ENCODE results near the gene RPS6KA5. TPM values are rescaled to one million over a fixed set of nuclear protein-coding genes. Genes with fewer than 3 reads are reported as not detected.
"Not testable (repeated sequence)": the region's sequence is repeated elsewhere in the genome, so short reads cannot be mapped to it uniquely, and the experiment has no call there.

RPS6KA5 gene
- total RNA-seq, 5 donors from 2014 or later (not counting 1 experiment from before 2014, with no cell fraction given): 28.8 to 39.8 (median 35.3) TPM

DNA sequence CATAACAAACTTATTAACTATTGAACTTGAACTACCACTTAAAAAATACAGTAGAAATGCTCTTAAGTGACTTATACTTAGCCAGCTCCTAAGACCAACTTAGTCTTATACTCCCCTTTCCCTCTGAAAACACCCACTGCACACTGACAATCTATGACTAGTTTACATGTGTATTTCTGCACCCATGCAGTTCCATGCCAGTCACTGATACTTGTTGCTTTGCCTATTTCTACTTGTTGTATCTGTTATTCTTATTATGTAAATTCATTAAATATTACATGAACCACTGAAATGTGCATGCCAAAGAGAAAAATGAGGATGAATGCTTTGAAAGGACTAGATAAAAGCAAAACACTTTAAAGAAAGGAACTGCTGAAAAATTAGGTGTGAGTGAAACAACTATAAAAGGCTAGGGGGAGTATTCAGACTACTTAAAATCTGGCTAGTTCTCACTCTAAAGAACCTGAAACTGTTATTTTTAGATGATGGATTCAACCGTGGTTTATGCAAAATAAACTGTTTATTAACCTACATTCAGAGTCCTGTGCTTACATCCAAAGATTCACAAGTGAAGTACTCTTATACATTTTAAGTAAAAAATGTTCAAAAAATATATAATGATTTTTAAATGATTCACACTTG is 74.7 kb downstream of the RPS6KA5 start:
- no peaks in the 10 kb centered on the region for H3K27me3 ChIP-seq (replicated peaks in 1 of 2; ENCODE audit: control insufficient read depth in 2 of 2, extremely low read depth in 1 of 2, insufficient read depth in 2 of 2, low read length in 1 of 2)
- WGBS (ENCODE audit: insufficient coverage): no CpG with 5 or more reads among the region's 1 CpG
- no peaks in the 10 kb centered on the region for H3K4me1 ChIP-seq (ENCODE audit: control insufficient read depth in 1 of 2, extremely low read depth in 1 of 2, insufficient read depth in 2 of 2, low read length in 2 of 2)
- H3K27ac Mint-ChIP-seq: no peak overlapping the region
- POLR2A ChIA-PET: no interaction called here
- peaks cover 7 to 14% (median 9%) of the 10 kb centered on the region in 3 donors for H3K4me1 Mint-ChIP-seq
- H3K36me3 Mint-ChIP-seq: peaks cover 23% of the 10 kb centered on the region
- CTCF ChIA-PET: no interaction called here
- no peaks in the 10 kb centered on the region for H3K36me3 ChIP-seq (ENCODE audit: control insufficient read depth in 2 of 2, extremely low read depth in 1 of 2, insufficient read depth in 1 of 2, low read length in 1 of 2)
- no peaks in the 10 kb centered on the region for H3K27me3 Mint-ChIP-seq
- H3K4me3 ChIP-seq (ENCODE audit: control insufficient read depth in 1 of 2, extremely low read depth in 1 of 2, low read length in 1 of 2): no peak overlapping the region
- no peak overlapping the region for H3K27ac ChIP-seq (ENCODE audit: low read length)
- no peaks in the 10 kb centered on the region for H3K9me3 Mint-ChIP-seq
- DNase-seq (no peak), ATAC-seq (replicated peaks in 1 of 4) (no peak)
- H3K9me3 ChIP-seq: no peaks in the 10 kb centered on the region
- H3K4me3 Mint-ChIP-seq: no peak overlapping the region

DNA sequence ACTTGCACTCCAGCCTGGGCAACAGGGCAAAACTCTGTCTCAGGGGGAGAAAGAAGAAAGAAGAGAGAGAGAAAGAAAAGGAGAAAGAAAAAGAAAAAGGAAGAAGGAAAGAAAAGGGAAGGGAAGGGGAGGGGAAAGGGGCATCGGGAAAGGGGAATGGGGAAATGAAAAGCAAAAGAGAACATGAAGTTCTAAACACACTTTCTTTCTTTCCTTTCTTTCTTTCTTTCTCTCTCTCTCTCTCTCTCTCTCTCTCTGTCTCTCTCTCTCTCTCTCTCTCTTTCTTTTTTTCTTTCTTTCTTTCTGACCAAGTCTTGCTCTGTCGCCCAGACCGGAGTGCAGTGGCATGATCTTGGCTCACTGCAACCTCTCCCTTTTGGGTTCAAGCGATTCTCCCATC is 76.9 kb downstream of the RPS6KA5 start:
- Histone ChIP-seq H3K27me3 (replicated peaks in 1 of 2; ENCODE audit: control insufficient read depth in 2 of 2, extremely low read depth in 1 of 2, insufficient read depth in 2 of 2, low read length in 1 of 2) (no peaks in the 10 kb centered on the region), H3K36me3 (ENCODE audit: control insufficient read depth in 2 of 2, extremely low read depth in 1 of 2, insufficient read depth in 1 of 2, low read length in 1 of 2) (no peaks in the 10 kb centered on the region), H3K9me3 (no peaks in the 10 kb centered on the region), H3K4me1 (ENCODE audit: control insufficient read depth in 1 of 2, extremely low read depth in 1 of 2, insufficient read depth in 2 of 2, low read length in 2 of 2) (no peaks in the 10 kb centered on the region), H3K4me3 (ENCODE audit: control insufficient read depth in 1 of 2, extremely low read depth in 1 of 2, low read length in 1 of 2) (no peak overlapping the region), H3K27ac (ENCODE audit: low read length) (no peak overlapping the region)
- DNase-seq (no peak), ATAC-seq (replicated peaks in 1 of 4) (no peak)
- no CpG with 5 or more reads among the region's 4 CpGs for WGBS (ENCODE audit: insufficient coverage)
- Mint-ChIP-seq H3K4me1 (peaks cover 9 to 11% (median 10%) of the 10 kb centered on the region in 3 donors), H3K36me3 (peaks cover 14% of the 10 kb centered on the region), H3K27me3 (no peaks in the 10 kb centered on the region), H3K27ac (no peak overlapping the region), H3K9me3 (no peaks in the 10 kb centered on the region), H3K4me3 (no peak overlapping the region)
- ChIA-PET CTCF (no interaction called here), POLR2A (no interaction called here)

DNA sequence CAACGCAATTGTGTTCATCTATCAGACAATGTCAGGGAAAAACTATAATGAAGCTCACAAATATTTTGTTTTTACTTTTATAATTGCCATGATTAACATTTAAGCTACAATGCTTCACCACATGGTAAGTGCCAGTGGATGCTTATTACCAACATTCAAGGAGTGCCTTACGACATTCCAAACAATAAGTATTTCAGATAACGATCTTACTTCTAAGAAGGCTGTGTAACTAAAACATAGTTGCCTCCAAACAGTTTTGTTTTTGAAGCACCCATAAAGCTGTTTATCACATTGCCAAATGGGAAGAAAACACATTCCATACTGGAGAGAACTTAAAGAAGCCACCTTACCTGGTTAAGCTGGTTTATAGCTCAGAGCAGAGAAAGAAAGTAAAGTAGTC is 78.8 kb downstream of the RPS6KA5 start:
- ChIA-PET CTCF (no interaction called here), POLR2A (interaction anchor here in 1 of 2 donors (0.6 kb wide), 1 partner anchor 132 kb away, joined by 3 read pairs; the partner anchor contains the start of gene DGLUCY)

GRCh38 chr14:90980636-90981035 is 79.8 kb downstream of the RPS6KA5 start:
- DNase-seq; H3K9me3 ChIP-seq; H3K4me3 Mint-ChIP-seq; H3K27me3 ChIP-seq (replicated peaks in 1 of 2; ENCODE audit: control insufficient read depth in 2 of 2, extremely low read depth in 1 of 2, insufficient read depth in 2 of 2, low read length in 1 of 2); H3K4me3 ChIP-seq (ENCODE audit: control insufficient read depth in 1 of 2, extremely low read depth in 1 of 2, low read length in 1 of 2); H3K9me3 Mint-ChIP-seq; H3K4me1 Mint-ChIP-seq; H3K27me3 Mint-ChIP-seq; H3K4me1 ChIP-seq (ENCODE audit: control insufficient read depth in 1 of 2, extremely low read depth in 1 of 2, insufficient read depth in 2 of 2, low read length in 2 of 2); H3K27ac Mint-ChIP-seq; H3K27ac ChIP-seq (ENCODE audit: low read length); CTCF ChIA-PET; ATAC-seq (replicated peaks in 1 of 4): not testable (repeated sequence)
- peaks cover 0 to 13% of the 10 kb centered on the region in 2 donors for H3K36me3 ChIP-seq (ENCODE audit: control insufficient read depth in 2 of 2, extremely low read depth in 1 of 2, insufficient read depth in 1 of 2, low read length in 1 of 2)
- peaks cover 25% of the 10 kb centered on the region for H3K36me3 Mint-ChIP-seq
- 80% methylated on average over 1 of the region's 3 CpGs for WGBS (ENCODE audit: insufficient coverage)
- POLR2A ChIA-PET: interaction anchor here in 1 of 2 donors (0.7 kb wide), 1 partner anchor 226 kb away, joined by 3 read pairs; no protein-coding TSS in a partner anchor

More for the DNA sequence above, 78.8 kb downstream of the RPS6KA5 start:
- Mint-ChIP-seq H3K27me3 (no peaks in the 10 kb centered on the region), H3K4me3 (no peak overlapping the region), H3K4me1 (peaks cover 2 to 7% (median 5%) of the 10 kb centered on the region in 3 donors), H3K36me3 (peaks cover 19% of the 10 kb centered on the region), H3K27ac (no peak overlapping the region), H3K9me3 (no peaks in the 10 kb centered on the region)
- Histone ChIP-seq H3K4me3 (ENCODE audit: control insufficient read depth in 1 of 2, extremely low read depth in 1 of 2, low read length in 1 of 2) (no peak overlapping the region), H3K9me3 (no peaks in the 10 kb centered on the region), H3K4me1 (ENCODE audit: control insufficient read depth in 1 of 2, extremely low read depth in 1 of 2, insufficient read depth in 2 of 2, low read length in 2 of 2) (no peaks in the 10 kb centered on the region), H3K27me3 (replicated peaks in 1 of 2; ENCODE audit: control insufficient read depth in 2 of 2, extremely low read depth in 1 of 2, insufficient read depth in 2 of 2, low read length in 1 of 2) (no peaks in the 10 kb centered on the region), H3K36me3 (ENCODE audit: control insufficient read depth in 2 of 2, extremely low read depth in 1 of 2, insufficient read depth in 1 of 2, low read length in 1 of 2) (peaks cover 0 to 9% of the 10 kb centered on the region in 2 donors), H3K27ac (ENCODE audit: low read length) (no peak overlapping the region)
- ATAC-seq (replicated peaks in 1 of 4) (no peak), DNase-seq (no peak)
- 100% methylated on average over 2 of the region's 3 CpGs for WGBS (ENCODE audit: insufficient coverage)

DNA sequence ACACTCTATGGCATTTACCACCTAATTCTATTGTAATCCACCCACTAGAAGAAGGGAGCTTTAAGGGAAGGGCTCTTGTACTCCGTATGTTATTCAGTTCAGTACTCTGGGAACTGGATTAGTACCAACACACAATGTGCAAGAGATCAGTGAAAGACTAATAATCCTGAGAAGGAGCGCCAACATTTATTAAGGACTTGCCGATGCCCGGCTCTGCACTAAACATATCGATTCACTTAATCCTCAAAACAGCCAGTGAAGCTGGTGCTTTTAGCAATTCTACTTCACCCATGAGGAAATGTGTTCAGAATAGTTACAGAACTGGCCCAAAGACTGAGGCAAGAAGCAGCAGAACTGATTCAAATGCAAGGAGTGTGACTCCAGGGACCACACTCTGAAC is 80.9 kb downstream of the RPS6KA5 start:
- Histone ChIP-seq H3K4me1 (ENCODE audit: control insufficient read depth in 1 of 2, extremely low read depth in 1 of 2, insufficient read depth in 2 of 2, low read length in 2 of 2) (no peaks in the 10 kb centered on the region), H3K27me3 (replicated peaks in 1 of 2; ENCODE audit: control insufficient read depth in 2 of 2, extremely low read depth in 1 of 2, insufficient read depth in 2 of 2, low read length in 1 of 2) (no peaks in the 10 kb centered on the region), H3K9me3 (no peaks in the 10 kb centered on the region), H3K4me3 (ENCODE audit: control insufficient read depth in 1 of 2, extremely low read depth in 1 of 2, low read length in 1 of 2) (no peak overlapping the region), H3K36me3 (ENCODE audit: control insufficient read depth in 2 of 2, extremely low read depth in 1 of 2, insufficient read depth in 1 of 2, low read length in 1 of 2) (peaks cover 0 to 19% of the 10 kb centered on the region in 2 donors), H3K27ac (ENCODE audit: low read length) (no peak overlapping the region)
- peaks cover 0 to 4% (median 3%) of the 10 kb centered on the region in 3 donors for H3K4me1 Mint-ChIP-seq
- H3K27me3 Mint-ChIP-seq: no peaks in the 10 kb centered on the region
- ChIA-PET POLR2A (no interaction called here), CTCF (no interaction called here)
- no peak for ATAC-seq (replicated peaks in 1 of 4)
- no peak overlapping the region for H3K27ac Mint-ChIP-seq
- no peaks in the 10 kb centered on the region for H3K9me3 Mint-ChIP-seq
- peaks cover 28% of the 10 kb centered on the region for H3K36me3 Mint-ChIP-seq
- H3K4me3 Mint-ChIP-seq: no peak overlapping the region
- 97% methylated on average over 5 of the region's 5 CpGs for WGBS (ENCODE audit: insufficient coverage)
- no peak for DNase-seq

- Histone ChIP-seq H3K27ac (ENCODE audit: low read length) (no peak overlapping the region), H3K9me3 (no peaks in the 10 kb centered on the region), H3K4me3 (ENCODE audit: control insufficient read depth in 1 of 2, extremely low read depth in 1 of 2, low read length in 1 of 2) (no peak overlapping the region), H3K36me3 (ENCODE audit: control insufficient read depth in 2 of 2, extremely low read depth in 1 of 2, insufficient read depth in 1 of 2, low read length in 1 of 2) (peaks cover 0 to 21% of the 10 kb centered on the region in 2 donors), H3K4me1 (ENCODE audit: control insufficient read depth in 1 of 2, extremely low read depth in 1 of 2, insufficient read depth in 2 of 2, low read length in 2 of 2) (no peaks in the 10 kb centered on the region), H3K27me3 (replicated peaks in 1 of 2; ENCODE audit: control insufficient read depth in 2 of 2, extremely low read depth in 1 of 2, insufficient read depth in 2 of 2, low read length in 1 of 2) (no peaks in the 10 kb centered on the region)
- ChIA-PET POLR2A (no interaction called here), CTCF (no interaction called here)
- ATAC-seq (replicated peaks in 1 of 4): no peak
- H3K4me1 Mint-ChIP-seq: peaks cover 4 to 6% (median 5%) of the 10 kb centered on the region in 3 donors
- no peaks in the 10 kb centered on the region for H3K27me3 Mint-ChIP-seq
- no peak overlapping the region for H3K4me3 Mint-ChIP-seq
- no CpG with 5 or more reads among the region's 3 CpGs for WGBS (ENCODE audit: insufficient coverage)
- no peak overlapping the region for H3K27ac Mint-ChIP-seq
- H3K9me3 Mint-ChIP-seq: no peaks in the 10 kb centered on the region
- peaks cover 46% of the 10 kb centered on the region for H3K36me3 Mint-ChIP-seq
- DNase-seq: no peak
These were observed 84.3 kb downstream of the RPS6KA5 start for GRCh38 chr14:90976101-90976500.
